Astrocyte (in vitro differentiated cells and primary cell): ENCODE data around the gene GADL1. TPM values are rescaled to one million over a fixed set of nuclear protein-coding genes. Genes with fewer than 3 reads are reported as not detected.

Experiments used
- DNase-seq: peaks from one replicate; pipeline ENCODE4 v3.0.0-alpha.2; 2010; ENCODE audit warnings: low read depth
- FAIRE-seq: peaks from 2 replicates; lab custom pipeline; 2011; peaks lifted over from hg19 to GRCh38; lab: Jason Lieb, UNC
- H2AFZ ChIP-seq: 2 replicates; pipeline ENCODE4 v1.6.0; 2012; ENCODE audit warnings: low read depth, low read length, inconsistent platforms
- H3K27ac ChIP-seq: 2 replicates; pipeline ENCODE4 v1.5.1; 2011; ENCODE audit warnings: low read depth, low read length, inconsistent platforms
- H3K27me3 ChIP-seq: 2 replicates; pipeline ENCODE4 v1.6.0; 2011; ENCODE audit warnings: low read length, inconsistent platforms; ENCODE audit not compliant: insufficient read depth
- H3K36me3 ChIP-seq: 2 replicates; pipeline ENCODE4 v1.5.1; 2011; ENCODE audit warnings: low read length, inconsistent platforms; ENCODE audit not compliant: insufficient read depth
- H3K4me1 ChIP-seq: 2 replicates; pipeline ENCODE4 v1.5.1; 2011; ENCODE audit warnings: low read length, inconsistent platforms; ENCODE audit not compliant: insufficient read depth
- H3K4me2 ChIP-seq: 2 replicates; pipeline ENCODE4 v1.6.0; 2012; ENCODE audit warnings: low read length, inconsistent platforms
- H3K4me3 ChIP-seq: 2 replicates; pipeline ENCODE4 v1.5.1; 2011; ENCODE audit warnings: low read depth, mild to moderate bottlenecking, low read length, inconsistent platforms; ENCODE audit not compliant: insufficient read depth
- H3K79me2 ChIP-seq: 2 replicates; pipeline ENCODE4 v1.6.0; 2012; ENCODE audit warnings: mild to moderate bottlenecking, low read length, inconsistent platforms; ENCODE audit not compliant: insufficient read depth
- H3K9ac ChIP-seq: 2 replicates; pipeline ENCODE4 v1.6.0; 2012; ENCODE audit warnings: mild to moderate bottlenecking, low read length, inconsistent platforms
- H3K9me3 ChIP-seq: 2 replicates; pipeline ENCODE4 v1.5.1; 2012; ENCODE audit warnings: low read depth, mild to moderate bottlenecking, low read length, inconsistent platforms; ENCODE audit not compliant: insufficient read depth
- H4K20me1 ChIP-seq: 2 replicates; pipeline ENCODE4 v1.6.0; 2012; ENCODE audit warnings: low read length, inconsistent platforms; ENCODE audit not compliant: insufficient read depth
- H3K27ac Mint-ChIP-seq: one replicate; pipeline ENCODE4 v1.8.0; 2021; ENCODE audit warnings: mild to moderate bottlenecking, mixed read lengths; ENCODE audit not compliant: unreplicated experiment
- H3K27me3 Mint-ChIP-seq: one replicate; pipeline ENCODE4 v1.8.0; 2021; ENCODE audit warnings: low read depth, mixed read lengths; ENCODE audit not compliant: unreplicated experiment
- H3K36me3 Mint-ChIP-seq: one replicate; pipeline ENCODE4 v1.8.0; 2021; ENCODE audit warnings: low read depth, mixed read lengths; ENCODE audit not compliant: unreplicated experiment
- H3K4me1 Mint-ChIP-seq: one replicate; pipeline ENCODE4 v1.8.0; 2021; ENCODE audit warnings: low read depth, mixed read lengths; ENCODE audit not compliant: unreplicated experiment
- H3K4me3 Mint-ChIP-seq: one replicate; pipeline ENCODE4 v1.8.0; 2021; ENCODE audit warnings: mild to moderate bottlenecking, moderate library complexity, mixed read lengths; ENCODE audit not compliant: unreplicated experiment
- H3K9me3 Mint-ChIP-seq: one replicate; pipeline ENCODE4 v1.8.0; 2021; ENCODE audit warnings: mild to moderate bottlenecking, mixed read lengths; ENCODE audit not compliant: unreplicated experiment
- CTCF ChIP-seq: IDR thresholded peaks from 2 replicates; pipeline ENCODE4 v1.5.1; 2011; ENCODE audit warnings: low read depth, mild to moderate bottlenecking, inconsistent platforms, low read length, moderate library complexity; ENCODE audit not compliant: insufficient read depth
- EZH2 ChIP-seq: IDR thresholded peaks from 2 replicates; pipeline ENCODE4 v1.6.1; 2012; ENCODE audit warnings: mild to moderate bottlenecking, low read length, inconsistent platforms; ENCODE audit not compliant: insufficient read depth
- total RNA-seq: library from RNA; stranded (reverse); gene quantifications from 2 replicates; pipeline ENCODE4 v1.2.1, GENCODE V29; 2021

GADL1 gene
- total RNA-seq, 1 donor from 2014 or later: 0.09 TPM

GRCh38 chr3:30754426-30754825 lies 140.0 kb downstream of the GADL1 start:
- H3K36me3 Mint-ChIP-seq: no peaks in the 10 kb centered on the region
- H3K27me3 ChIP-seq: no peaks in the 10 kb centered on the region
- H4K20me1 ChIP-seq: no peaks in the 10 kb centered on the region
- no peaks in the 10 kb centered on the region for H3K9me3 ChIP-seq
- H3K27me3 Mint-ChIP-seq: no peaks in the 10 kb centered on the region
- H3K79me2 ChIP-seq: no peaks in the 10 kb centered on the region
- no peak overlapping the region for H3K27ac ChIP-seq
- peaks cover 3% of the 10 kb centered on the region for H3K9me3 Mint-ChIP-seq
- no peak overlapping the region for H2AFZ ChIP-seq
- H3K27ac Mint-ChIP-seq: no peak overlapping the region
- H3K4me1 ChIP-seq: peaks cover 2% of the 10 kb centered on the region
- no peak overlapping the region for H3K4me2 ChIP-seq
- no peaks in the 10 kb centered on the region for H3K36me3 ChIP-seq
- DNase-seq: peak; percentile 36
- no peak overlapping the region for H3K4me3 Mint-ChIP-seq
- no peak for FAIRE-seq
- no peak overlapping the region for H3K4me3 ChIP-seq
- peaks cover 10% of the 10 kb centered on the region for H3K4me1 Mint-ChIP-seq
- TF ChIP-seq EZH2: no peak
- no peak for TF ChIP-seq CTCF
- no peak overlapping the region for H3K9ac ChIP-seq

GRCh38 chr3:30753766-30754165 lies 140.7 kb downstream of the GADL1 start:
- DNase-seq (no peak), FAIRE-seq (no peak)
- H3K4me1 ChIP-seq: peaks cover 9% of the 10 kb centered on the region
- no peak overlapping the region for H3K4me3 ChIP-seq
- no peak for TF ChIP-seq CTCF
- no peak for TF ChIP-seq EZH2
- Mint-ChIP-seq H3K4me3 (no peak overlapping the region), H3K27me3 (no peaks in the 10 kb centered on the region), H3K9me3 (peaks cover 3% of the 10 kb centered on the region), H3K36me3 (no peaks in the 10 kb centered on the region), H3K27ac (no peak overlapping the region), H3K4me1 (peaks cover 16% of the 10 kb centered on the region)
- H3K36me3 ChIP-seq: no peaks in the 10 kb centered on the region
- no peaks in the 10 kb centered on the region for H3K9me3 ChIP-seq
- H2AFZ ChIP-seq: no peak overlapping the region
- H3K79me2 ChIP-seq: no peaks in the 10 kb centered on the region
- H4K20me1 ChIP-seq: no peaks in the 10 kb centered on the region
- H3K27me3 ChIP-seq: no peaks in the 10 kb centered on the region
- H3K27ac ChIP-seq: no peak overlapping the region
- no peak overlapping the region for H3K9ac ChIP-seq
- no peak overlapping the region for H3K4me2 ChIP-seq

- Histone ChIP-seq H3K36me3 (no peaks in the 10 kb centered on the region), H3K27me3 (no peaks in the 10 kb centered on the region), H2AFZ (no peak overlapping the region), H3K4me1 (peaks cover 14% of the 10 kb centered on the region), H4K20me1 (no peaks in the 10 kb centered on the region), H3K9me3 (no peaks in the 10 kb centered on the region), H3K27ac (no peak overlapping the region), H3K4me3 (no peak overlapping the region), H3K79me2 (no peaks in the 10 kb centered on the region), H3K9ac (no peak overlapping the region), H3K4me2 (no peak overlapping the region)
- no peaks in the 10 kb centered on the region for H3K9me3 Mint-ChIP-seq
- H3K36me3 Mint-ChIP-seq: no peaks in the 10 kb centered on the region
- no peaks in the 10 kb centered on the region for H3K27me3 Mint-ChIP-seq
- FAIRE-seq (no peak), DNase-seq (peak; percentile 71)
- no peak overlapping the region for H3K4me3 Mint-ChIP-seq
- no peak for TF ChIP-seq EZH2
- TF ChIP-seq CTCF: no peak
- peaks cover 16% of the 10 kb centered on the region for H3K4me1 Mint-ChIP-seq
- no peak overlapping the region for H3K27ac Mint-ChIP-seq
These were observed 141.5 kb downstream of the GADL1 start for GRCh38 chr3:30752970-30753369.
